ENCODE measurements around the gene REEP3. TPM values are rescaled to one million over a fixed set of nuclear protein-coding genes. Genes with fewer than 3 reads are reported as not detected.

REEP3 gene
- total and polyA plus RNA-seq, 8 donors: 7.3 to 90.4 (median 30.3) TPM

DNA sequence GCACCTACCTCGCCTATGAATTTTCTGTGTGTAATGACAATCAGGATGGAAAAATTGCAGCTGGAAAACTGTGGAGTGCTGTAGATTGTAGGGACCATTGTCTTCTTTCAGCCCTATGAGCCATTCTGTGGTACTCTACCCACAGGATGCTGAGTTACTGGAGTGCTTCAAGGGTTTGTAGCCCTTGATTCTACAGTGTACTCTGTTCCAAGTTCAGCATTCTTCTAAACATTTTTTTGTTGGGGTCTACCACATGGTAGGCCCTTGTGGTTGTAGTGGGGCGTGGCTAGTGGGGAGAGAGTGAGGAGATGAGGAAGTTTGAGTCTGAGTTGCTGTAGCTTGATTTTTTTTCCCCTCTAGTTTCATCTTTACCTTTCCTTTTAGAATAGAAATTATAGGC, 33.5 kb downstream of the REEP3 start:
- intact Hi-C loops (cut with DNase I; ENCODE audit: low total_unique reads): no loop called here
- TF ChIP-seq, protein P1, sequence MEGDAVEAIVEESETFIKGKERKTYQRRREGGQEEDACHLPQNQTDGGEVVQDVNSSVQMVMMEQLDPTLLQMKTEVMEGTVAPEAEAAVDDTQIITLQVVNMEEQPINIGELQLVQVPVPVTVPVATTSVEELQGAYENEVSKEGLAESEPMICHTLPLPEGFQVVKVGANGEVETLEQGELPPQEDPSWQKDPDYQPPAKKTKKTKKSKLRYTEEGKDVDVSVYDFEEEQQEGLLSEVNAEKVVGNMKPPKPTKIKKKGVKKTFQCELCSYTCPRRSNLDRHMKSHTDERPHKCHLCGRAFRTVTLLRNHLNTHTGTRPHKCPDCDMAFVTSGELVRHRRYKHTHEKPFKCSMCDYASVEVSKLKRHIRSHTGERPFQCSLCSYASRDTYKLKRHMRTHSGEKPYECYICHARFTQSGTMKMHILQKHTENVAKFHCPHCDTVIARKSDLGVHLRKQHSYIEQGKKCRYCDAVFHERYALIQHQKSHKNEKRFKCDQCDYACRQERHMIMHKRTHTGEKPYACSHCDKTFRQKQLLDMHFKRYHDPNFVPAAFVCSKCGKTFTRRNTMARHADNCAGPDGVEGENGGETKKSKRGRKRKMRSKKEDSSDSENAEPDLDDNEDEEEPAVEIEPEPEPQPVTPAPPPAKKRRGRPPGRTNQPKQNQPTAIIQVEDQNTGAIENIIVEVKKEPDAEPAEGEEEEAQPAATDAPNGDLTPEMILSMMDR (IDR thresholded peaks at IDR 0.05): no peak
- TF ChIP-seq POLR2AphosphoS5 (IDR thresholded peaks at IDR 0.05) (no peak), POLR2A (IDR thresholded peaks at IDR 0.05) (no peak), EP300 (IDR thresholded peaks at IDR 0.05) (no peak)
- DNase-seq: peak in 1 of 2 donors; percentile 41
- H3K4me3 ChIP-seq: no peak overlapping the region
- H3K36me3 ChIP-seq: no peaks in the 10 kb centered on the region
- whole genome bisulfite sequencing, 5 donors: 79 to 87% (median 84%) methylated on average over 2 of the region's 2 CpGs
- no peaks in the 10 kb centered on the region for H3K9me3 ChIP-seq
- H3K27ac ChIP-seq: peak overlapping the region in 2 of 5 donors; percentile 35 to 50
- H3K27me3 ChIP-seq: no peaks in the 10 kb centered on the region
- H3K4me1 ChIP-seq: peaks cover 0 to 32% (median 12%) of the 10 kb centered on the region in 4 donors

DNA sequence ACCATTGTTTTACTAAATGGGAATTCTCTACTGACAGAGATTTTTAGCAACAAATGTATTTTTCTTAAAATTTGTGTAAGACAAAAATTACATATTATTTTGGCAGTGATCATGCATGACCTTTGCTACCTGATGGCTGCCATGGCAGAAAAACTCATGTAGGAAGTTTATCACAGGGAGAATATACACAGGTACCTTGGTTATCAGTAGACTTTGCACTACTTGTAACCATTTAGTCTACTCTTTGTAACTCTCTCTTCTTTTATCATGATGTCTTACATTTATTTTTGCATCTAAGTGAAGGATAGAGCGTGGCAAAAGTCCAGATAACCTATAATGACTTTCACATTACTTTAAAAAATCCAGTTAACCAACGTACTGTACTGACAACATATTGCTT, 34.1 kb downstream of the REEP3 start:
- Histone ChIP-seq H3K4me3 (no peak overlapping the region), H3K27ac (peak overlapping the region in 1 of 5 donors; percentile 35), H3K4me1 (peaks cover 0 to 32% (median 12%) of the 10 kb centered on the region in 4 donors), H3K27me3 (no peaks in the 10 kb centered on the region), H3K36me3 (no peaks in the 10 kb centered on the region), H3K9me3 (no peaks in the 10 kb centered on the region)
- 45 to 50% (median 48%) methylated on average over 2 of the region's 2 CpGs for WGBS, 5 donors
- intact Hi-C loops (cut with DNase I; ENCODE audit: low total_unique reads): no loop called here
- TF ChIP-seq POLR2AphosphoS5 (IDR thresholded peaks at IDR 0.05) (no peak), POLR2A (IDR thresholded peaks at IDR 0.05) (no peak), EP300 (IDR thresholded peaks at IDR 0.05) (no peak)
- TF ChIP-seq, protein P1 (IDR thresholded peaks at IDR 0.05): no peak
- DNase-seq: no peak

DNA sequence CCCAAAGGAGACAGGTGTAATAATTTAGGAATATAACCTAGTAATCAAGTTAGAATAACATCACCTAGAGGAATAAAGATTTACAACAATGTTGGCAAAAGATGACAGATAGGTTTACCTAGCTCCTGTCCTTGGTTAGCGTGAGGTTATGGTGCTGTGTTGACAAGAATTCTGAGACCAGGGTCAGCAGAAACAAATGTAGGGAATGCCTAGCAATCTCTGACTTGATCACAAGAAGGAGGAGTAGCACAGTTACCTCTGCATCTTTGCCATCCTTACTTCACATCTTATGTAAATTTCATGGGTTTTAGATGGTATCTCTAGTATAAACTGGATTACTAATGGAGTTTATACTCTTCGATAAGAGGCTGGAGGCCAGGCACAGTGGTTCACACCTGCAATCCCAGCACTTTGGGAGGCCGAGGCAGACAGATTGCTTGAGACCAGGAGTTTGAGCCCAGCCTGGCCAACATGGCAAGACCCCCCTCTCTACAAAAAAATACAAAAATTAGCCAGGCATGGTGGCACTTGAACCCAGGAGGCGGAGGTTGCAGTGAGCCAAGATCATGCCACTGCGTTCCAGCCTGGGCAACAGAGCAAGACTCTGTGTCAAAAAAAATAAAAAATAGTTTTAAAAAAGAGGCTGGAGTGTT, 37.1 kb downstream of the REEP3 start:
- WGBS, 5 donors: 94 to 98% (median 95%) methylated on average over 5 of the region's 5 CpGs
- intact Hi-C loops (cut with DNase I; ENCODE audit: low total_unique reads): no loop called here
- no peak for TF ChIP-seq POLR2AphosphoS5 (IDR thresholded peaks at IDR 0.05)
- no peak for TF ChIP-seq POLR2A (IDR thresholded peaks at IDR 0.05)
- Histone ChIP-seq H3K4me3 (no peak overlapping the region), H3K27ac (no peak overlapping the region), H3K9me3 (no peaks in the 10 kb centered on the region), H3K4me1 (peaks cover 0 to 37% (median 19%) of the 10 kb centered on the region in 4 donors), H3K36me3 (no peaks in the 10 kb centered on the region), H3K27me3 (no peaks in the 10 kb centered on the region)
- DNase-seq: no peak

DNA sequence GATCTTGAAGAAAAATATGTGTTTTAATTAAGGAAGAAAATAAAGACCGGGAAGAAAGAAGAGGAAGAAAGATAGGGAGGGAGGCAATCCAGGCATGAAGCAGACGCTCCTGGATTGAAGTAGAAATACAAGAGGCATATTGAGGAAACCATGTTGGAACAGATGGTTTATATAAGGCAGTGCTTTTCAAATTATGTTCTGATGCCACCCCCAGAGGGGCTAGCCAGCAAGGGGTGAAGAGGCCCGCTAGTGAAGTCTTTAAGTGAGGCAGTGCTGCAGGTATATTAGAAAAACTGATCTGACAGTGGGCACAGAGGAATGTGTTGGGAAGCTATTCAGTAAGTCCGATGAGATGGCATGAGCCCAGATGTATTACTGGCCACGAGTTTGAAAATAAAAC, 40.1 kb downstream of the REEP3 start:
- Histone ChIP-seq H3K36me3 (no peaks in the 10 kb centered on the region), H3K27me3 (no peaks in the 10 kb centered on the region), H3K9me3 (no peaks in the 10 kb centered on the region), H3K27ac (no peak overlapping the region), H3K4me3 (no peak overlapping the region), H3K4me1 (peaks cover 0 to 21% (median 10%) of the 10 kb centered on the region in 4 donors)
- DNase-seq: no peak
- intact Hi-C loops (cut with DNase I; ENCODE audit: low total_unique reads): no loop called here
- 77 to 91% (median 88%) methylated on average over 5 of the region's 5 CpGs for WGBS, 5 donors
- TF ChIP-seq EP300 (IDR thresholded peaks at IDR 0.05) (no peak), POLR2AphosphoS5 (IDR thresholded peaks at IDR 0.05) (no peak), POLR2A (IDR thresholded peaks at IDR 0.05) (no peak)
- TF ChIP-seq, protein P1 (IDR thresholded peaks at IDR 0.05): no peak

DNA sequence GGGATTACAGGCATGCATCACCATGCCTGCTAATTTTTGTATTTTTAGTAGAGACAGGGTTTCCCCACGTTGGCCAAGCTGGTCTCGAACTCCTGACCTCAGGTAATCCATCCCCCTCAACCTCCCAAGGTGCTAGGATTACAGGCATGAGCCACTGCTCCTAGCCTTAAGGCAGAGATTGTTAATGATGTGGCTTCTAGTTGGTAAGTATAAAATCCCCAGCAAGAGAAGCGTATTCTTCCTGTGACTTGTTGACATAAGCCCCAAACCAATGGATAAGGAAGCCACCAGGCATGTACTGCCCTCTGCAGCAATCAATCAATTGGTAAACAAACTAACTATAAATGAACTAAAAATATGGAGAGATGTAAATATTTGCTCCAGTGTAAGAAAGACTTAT, 41.2 kb downstream of the REEP3 start:
- H3K4me3 ChIP-seq: no peak overlapping the region
- intact Hi-C loops (cut with DNase I; ENCODE audit: low total_unique reads): no loop called here
- DNase-seq: no peak
- WGBS, 5 donors: 67 to 76% (median 69%) methylated on average over 3 of the region's 3 CpGs
- peaks cover 0 to 21% (median 10%) of the 10 kb centered on the region in 4 donors for H3K4me1 ChIP-seq
- H3K27me3 ChIP-seq: no peaks in the 10 kb centered on the region
- no peak for TF ChIP-seq POLR2A (IDR thresholded peaks at IDR 0.05)
- peak in 1 of 3 donors; percentile 6 for TF ChIP-seq POLR2AphosphoS5 (IDR thresholded peaks at IDR 0.05)
- no peaks in the 10 kb centered on the region for H3K36me3 ChIP-seq
- no peaks in the 10 kb centered on the region for H3K9me3 ChIP-seq
- no peak overlapping the region for H3K27ac ChIP-seq
